VCaP (cell line): ENCODE measurements around the gene FHIT.

ENCODE experiments used
- H3K27ac ChIP-seq: fragments of 450-650 bp; 2 replicates; pipeline ENCODE4 v1.5.1; 2017
- CTCF ChIP-seq: fragments of 450-650 bp; conservative IDR thresholded peaks from 2 replicates; pipeline ENCODE4 v1.5.1; 2017; ENCODE audit warnings: mild to moderate bottlenecking, moderate library complexity

FHIT gene

GRCh38 chr3:60290122-60290492 is 961.1 kb downstream of the FHIT start:
- TF ChIP-seq CTCF: no peak
- H3K27ac ChIP-seq: no peak overlapping the region

GRCh38 chr3:60289341-60290121 is 961.7 kb downstream of the FHIT start:
- no peak for TF ChIP-seq CTCF
- no peak overlapping the region for H3K27ac ChIP-seq

DNA sequence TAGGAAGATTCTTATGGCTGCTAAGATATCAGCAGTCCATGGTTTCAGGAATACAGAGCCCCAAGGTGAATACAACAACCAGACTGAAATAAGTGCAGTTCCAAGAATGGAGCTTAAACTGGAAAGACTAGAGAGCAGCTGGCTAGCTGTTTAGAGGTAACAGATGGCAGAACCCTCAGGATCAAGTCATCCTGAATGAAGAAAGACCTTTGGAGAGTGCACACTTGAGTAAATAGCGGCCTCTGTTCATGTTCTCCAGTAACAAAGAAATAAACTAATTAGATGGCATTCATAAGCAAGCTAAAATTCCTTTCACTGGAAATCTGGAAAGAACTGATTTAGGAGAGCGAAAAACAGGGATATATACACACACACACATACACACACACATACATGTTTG is 968.4 kb downstream of the FHIT start:
- no peak for TF ChIP-seq CTCF
- no peak overlapping the region for H3K27ac ChIP-seq

- H3K27ac ChIP-seq: no peak overlapping the region
- no peak for TF ChIP-seq CTCF
These were observed 969.3 kb downstream of the FHIT start for GRCh38 chr3:60281970-60282369.

- no peak overlapping the region for H3K27ac ChIP-seq
These were observed 973.9 kb downstream of the FHIT start for GRCh38 chr3:60277361-60277800.

DNA sequence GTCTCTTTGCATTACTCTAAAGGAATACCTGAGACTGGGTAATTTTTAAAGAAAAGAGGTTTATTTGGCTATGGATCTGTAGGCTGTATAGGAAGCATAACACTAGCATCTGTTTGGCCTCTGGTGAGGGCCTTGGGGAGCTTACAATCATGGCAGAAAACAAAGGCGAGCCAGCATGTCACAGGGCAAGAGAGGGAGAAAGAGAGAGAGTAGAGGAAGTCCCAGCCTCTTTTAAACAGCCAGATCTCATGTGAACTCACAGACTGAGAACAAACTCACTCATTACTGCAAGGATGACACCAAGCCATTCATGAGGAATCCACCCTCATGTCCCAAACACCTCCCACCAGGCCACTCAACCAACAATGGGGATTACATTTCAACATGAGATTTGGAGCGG is 974.6 kb downstream of the FHIT start:
- TF ChIP-seq CTCF: no peak
- no peak overlapping the region for H3K27ac ChIP-seq

More at GRCh38 chr3:60277361-60277800, 973.9 kb downstream of the FHIT start:
- TF ChIP-seq CTCF: no peak

DNA sequence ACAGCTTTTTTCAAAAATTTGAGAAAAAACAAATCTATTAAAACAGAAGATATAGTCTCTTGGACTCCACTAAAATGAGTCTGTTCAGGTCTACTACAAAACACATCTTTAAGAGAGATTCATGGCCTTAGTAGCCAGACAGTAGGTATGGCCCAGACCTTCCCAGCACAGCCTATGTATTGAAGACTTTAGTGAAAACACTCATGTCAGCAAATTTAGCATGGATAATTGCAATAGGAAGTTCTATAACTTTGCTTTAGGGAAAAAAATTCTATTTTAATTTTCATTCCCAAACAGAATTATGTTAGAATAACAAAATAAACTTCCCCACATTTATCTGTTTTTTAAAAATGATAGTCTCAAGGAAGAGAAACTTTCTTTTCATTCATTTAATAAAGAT is 976.6 kb downstream of the FHIT start:
- no peak overlapping the region for H3K27ac ChIP-seq
- TF ChIP-seq CTCF: no peak
